NCI-H187 (cell line): ENCODE measurements around the gene FTSJ1.
"Not testable (repeated sequence)": the region's sequence is repeated elsewhere in the genome, so short reads cannot be mapped to it uniquely, and the experiment has no call there.

Experiments
- DNase-seq, 2 experiments: peaks; one replicate each; lab custom pipeline; 2025; lab: John Stamatoyannopoulos, UW

The FTSJ1 gene

DNA sequence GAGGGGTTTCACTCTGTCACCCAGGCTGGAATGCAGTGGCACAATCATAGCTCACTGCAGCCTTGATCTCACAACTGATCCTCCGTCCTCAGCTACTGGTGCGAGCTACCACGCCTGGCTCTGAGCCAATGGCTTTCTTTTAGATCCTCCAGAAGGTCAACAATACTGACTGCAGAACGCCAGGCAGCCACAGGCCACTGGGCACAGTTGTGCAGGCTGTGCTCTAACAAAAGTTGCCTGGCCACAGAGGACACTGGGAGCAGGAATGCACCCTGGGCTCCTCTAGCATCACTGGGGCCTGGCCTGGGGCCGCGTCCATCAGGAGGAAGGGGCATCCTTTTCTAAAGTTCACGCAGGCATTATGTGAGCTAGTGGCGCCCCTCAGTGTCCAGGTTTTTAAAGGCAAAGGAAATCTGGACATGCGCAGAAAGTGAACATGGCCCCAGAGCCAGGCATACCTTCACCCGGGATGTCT lies 17.9 kb downstream of the FTSJ1 start:
- DNase-seq, result no peak

- DNase-seq, result no peak
Measured at GRCh38 chrX:48496660-48497059, 20.7 kb downstream of the FTSJ1 start.

GRCh38 chrX:48497871-48498270 lies 21.9 kb downstream of the FTSJ1 start:
- no peak for DNase-seq

GRCh38 chrX:48498374-48498809 lies 22.4 kb downstream of the FTSJ1 start:
- no peak for DNase-seq

DNA sequence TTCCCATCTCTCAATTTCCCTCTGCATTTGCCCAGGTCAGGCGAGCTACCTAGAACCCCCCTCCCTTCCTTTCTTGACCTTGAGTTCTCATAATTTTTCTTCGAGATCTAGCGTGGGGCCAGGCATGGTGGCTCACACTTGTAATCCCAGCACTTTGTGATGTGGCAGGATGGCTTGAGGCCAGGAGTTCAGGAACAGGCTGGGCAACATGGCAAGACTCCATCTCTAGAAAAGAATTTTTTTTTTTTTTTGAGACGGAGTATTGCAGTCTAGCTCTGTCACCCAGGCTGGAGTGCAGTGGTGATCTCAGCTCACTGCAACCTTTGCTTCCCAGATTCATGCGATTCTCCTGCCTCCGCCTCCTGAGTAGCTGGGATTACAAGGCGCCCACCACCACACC lies 28.3 kb downstream of the FTSJ1 start:
- DNase-seq, result no peak

- DNase-seq, result no peak
Measured at GRCh38 chrX:48505481-48505880, 29.5 kb downstream of the FTSJ1 start.

GRCh38 chrX:48507246-48507645 lies 31.2 kb downstream of the FTSJ1 start:
- no peak for DNase-seq

GRCh38 chrX:48508400-48509244 lies 32.6 kb downstream of the FTSJ1 start, which contains the start of gene PORCN:
Gene PORCN, plus strand, starts transcription at chrX:48508992. Its CDS starts 829 bp downstream, at chrX:48509821.
- no peak for DNase-seq

- no peak for DNase-seq
Measured at GRCh38 chrX:48509245-48509590, 33.2 kb downstream of the FTSJ1 start.

DNA sequence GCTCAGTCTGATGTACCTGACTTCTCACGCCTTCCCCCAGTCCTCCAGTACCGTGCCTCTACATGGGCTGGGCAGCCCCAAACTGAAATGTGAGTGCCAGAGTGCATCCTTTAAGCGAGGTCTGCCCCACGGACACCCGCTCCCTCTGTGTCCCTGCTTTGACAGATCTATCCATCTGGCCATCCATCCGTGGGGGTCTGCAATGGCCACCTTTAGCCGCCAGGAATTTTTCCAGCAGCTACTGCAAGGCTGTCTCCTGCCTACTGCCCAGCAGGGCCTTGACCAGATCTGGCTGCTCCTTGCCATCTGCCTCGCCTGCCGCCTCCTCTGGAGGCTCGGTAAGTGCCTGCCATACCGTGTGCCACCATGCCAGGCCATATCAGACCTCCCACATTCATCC lies 33.6 kb downstream of the FTSJ1 start:
- no peak for DNase-seq

- DNase-seq, result peak in 1 of 2 experiments; percentile 2
Measured at GRCh38 chrX:48511560-48511959, 35.6 kb downstream of the FTSJ1 start.

GRCh38 chrX:48512371-48512935 lies 36.5 kb downstream of the FTSJ1 start:
- DNase-seq, result no peak

DNA sequence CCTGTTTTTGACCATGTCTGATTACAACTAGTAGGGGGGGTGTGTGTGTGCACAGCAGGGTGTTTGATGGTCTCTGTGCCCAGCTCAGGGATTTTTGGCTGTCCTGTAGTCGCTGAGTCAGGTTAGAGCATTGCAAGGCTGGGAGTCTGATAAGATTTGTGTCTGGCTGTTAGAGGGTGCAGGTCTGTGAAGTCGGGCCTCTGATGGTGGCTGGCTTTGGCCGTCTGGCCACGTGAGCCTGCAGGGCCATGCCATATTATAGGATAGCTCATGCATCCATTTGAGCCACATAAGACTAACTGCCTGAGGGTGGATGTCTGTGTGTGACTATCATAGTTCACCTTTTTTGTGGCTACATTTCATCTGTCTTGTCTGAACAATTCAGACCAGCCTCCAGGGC lies 37.7 kb downstream of the FTSJ1 start:
- no peak for DNase-seq

- no peak for DNase-seq
Measured at GRCh38 chrX:48514126-48514806, 38.3 kb downstream of the FTSJ1 start.

GRCh38 chrX:48514868-48515460 lies 39.0 kb downstream of the FTSJ1 start:
- DNase-seq, result no peak

DNA sequence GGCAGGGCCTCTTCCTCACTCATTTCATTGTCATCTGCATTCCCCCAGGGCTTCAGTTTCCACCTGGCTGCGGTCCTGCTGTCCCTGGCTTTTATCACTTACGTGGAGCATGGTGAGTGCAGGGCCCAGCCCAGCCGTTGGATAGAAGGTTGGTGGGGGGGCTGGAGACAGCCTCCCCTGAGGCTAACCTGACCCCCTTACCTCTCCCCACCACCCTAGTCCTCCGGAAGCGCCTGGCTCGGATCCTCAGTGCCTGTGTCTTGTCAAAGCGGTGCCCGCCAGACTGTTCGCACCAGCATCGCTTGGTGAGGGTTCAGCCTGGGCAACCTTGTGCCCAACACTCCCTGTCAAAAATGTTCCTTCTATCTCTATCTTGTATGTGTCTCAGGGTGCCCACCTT lies 39.8 kb downstream of the FTSJ1 start:
- no peak for DNase-seq

- no peak for DNase-seq
Measured at GRCh38 chrX:48516285-48516684, 40.3 kb downstream of the FTSJ1 start.

- DNase-seq, result no peak
Measured at GRCh38 chrX:48516987-48517386, 41.0 kb downstream of the FTSJ1 start.

- not testable (repeated sequence) for DNase-seq
Measured at GRCh38 chrX:48519481-48519880, 43.5 kb downstream of the FTSJ1 start.

- no peak for DNase-seq
Measured at GRCh38 chrX:48520455-48520854, 44.5 kb downstream of the FTSJ1 start.

- no peak for DNase-seq
Measured at GRCh38 chrX:48520976-48521352, 45.0 kb downstream of the FTSJ1 start.
